HG02938 (cell line): Measurements from ENCODE around the gene RIMS1.

Source experiments
- ATAC-seq: cut with Tn5 transposase; IDR thresholded peaks from one replicate; pipeline ENCODE4 v1.9.1; 2021; ENCODE audit warnings: mild to moderate bottlenecking, moderate library complexity; ENCODE audit not compliant: unreplicated experiment

Gene RIMS1

GRCh38 chr6:72406517-72406916 is 520.2 kb downstream of the RIMS1 start:
- peak; percentile 68 for ATAC-seq

DNA sequence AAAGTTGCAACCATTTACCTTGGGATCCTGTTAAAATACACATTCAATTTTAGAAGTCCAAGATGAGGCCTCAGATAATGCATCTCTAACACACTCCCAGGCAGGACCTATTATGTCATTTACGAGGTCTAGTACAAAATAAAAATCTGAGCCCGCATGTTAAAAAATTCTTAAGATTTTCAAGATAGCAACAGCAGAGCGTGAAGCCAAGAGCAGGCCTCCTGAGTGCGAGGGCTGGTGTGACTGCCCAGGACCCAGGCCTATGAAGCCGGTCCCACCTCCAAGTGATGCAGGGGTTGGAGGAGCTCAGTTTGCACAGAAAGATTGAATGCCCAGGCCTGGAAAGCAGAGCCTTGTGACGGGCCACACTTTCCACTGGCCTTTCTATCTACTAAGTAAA is 524.4 kb downstream of the RIMS1 start:
- no peak for ATAC-seq

GRCh38 chr6:72411872-72412708 is 525.7 kb downstream of the RIMS1 start:
- ATAC-seq: peak; percentile 82

DNA sequence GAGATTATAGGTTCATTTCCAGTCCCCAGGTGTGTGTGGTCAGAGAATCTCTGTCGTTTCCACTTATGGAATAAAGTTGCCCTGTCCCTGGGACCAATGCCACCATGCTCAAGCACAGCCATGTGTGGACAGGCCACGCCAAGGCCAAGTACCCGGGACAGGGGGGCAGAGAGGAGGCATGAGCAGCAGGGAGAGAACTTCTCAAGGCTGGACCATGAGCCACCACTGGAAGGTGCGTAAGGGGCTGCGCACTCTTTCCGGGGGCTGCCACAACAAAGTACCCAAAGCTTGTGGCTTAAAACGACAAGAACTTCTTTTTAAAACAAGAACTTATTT is 526.3 kb downstream of the RIMS1 start:
- no peak for ATAC-seq

- ATAC-seq: no peak
Observed at GRCh38 chr6:72413884-72414283, 527.5 kb downstream of the RIMS1 start.

DNA sequence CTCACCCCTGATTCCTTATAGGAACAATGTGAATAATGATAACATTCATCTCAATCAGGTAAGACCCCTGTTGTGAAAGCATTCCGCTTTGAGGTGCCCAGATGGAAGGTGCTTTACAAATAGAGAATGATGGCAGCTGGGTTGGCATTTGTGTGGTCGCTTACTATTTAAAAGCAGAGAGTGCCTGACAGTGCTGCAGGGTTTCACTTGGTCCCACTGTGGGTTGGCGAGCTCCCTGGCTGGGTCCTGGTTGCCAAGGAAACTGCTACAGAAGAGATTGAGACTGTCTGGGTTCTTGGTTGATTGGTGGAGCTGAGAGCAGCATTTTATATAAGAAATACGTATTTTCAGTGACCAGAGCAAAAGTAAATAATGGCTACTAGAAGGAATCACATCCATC is 528.3 kb downstream of the RIMS1 start:
- no peak for ATAC-seq

GRCh38 chr6:72416744-72417465 is 530.6 kb downstream of the RIMS1 start:
- no peak for ATAC-seq

DNA sequence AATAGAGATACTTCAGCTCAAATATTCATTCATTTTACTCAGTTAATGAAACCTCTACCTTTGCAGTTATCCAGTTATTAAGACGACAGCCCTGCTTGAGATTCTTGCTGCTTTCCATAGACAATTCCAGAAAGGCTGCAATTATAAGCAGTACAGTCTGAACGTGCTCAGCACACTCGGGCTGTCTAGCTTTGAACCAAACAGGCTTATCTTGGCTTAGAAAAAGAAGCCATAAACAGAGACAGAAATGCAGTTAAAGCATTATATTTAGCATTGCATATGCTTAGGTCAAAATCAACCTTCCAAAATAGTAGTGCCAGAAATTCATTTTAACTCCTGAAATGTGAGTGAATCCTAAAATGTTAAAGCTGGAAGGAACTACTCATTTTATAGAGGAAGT is 531.4 kb downstream of the RIMS1 start:
- ATAC-seq: no peak

- ATAC-seq: no peak
Observed at GRCh38 chr6:72418495-72418894, 532.1 kb downstream of the RIMS1 start.

DNA sequence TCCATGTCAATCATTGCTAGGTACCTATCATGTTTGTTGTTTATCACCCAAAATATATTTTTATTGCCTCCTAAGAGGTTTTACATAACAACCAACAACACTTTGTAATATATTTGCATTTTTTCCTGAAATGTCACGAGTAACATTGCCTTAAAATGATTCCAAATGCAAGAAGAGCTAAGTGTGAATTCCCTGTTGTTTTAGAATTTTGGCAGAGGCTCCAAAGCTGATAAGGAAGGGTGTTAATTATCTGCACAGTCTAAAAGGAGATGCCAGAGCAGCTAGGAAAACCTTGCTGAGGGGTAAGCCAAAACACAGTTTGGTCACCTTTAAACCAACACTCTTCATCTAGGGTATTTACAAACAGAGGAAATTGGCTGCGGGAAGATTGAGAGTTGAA is 533.6 kb downstream of the RIMS1 start:
- no peak for ATAC-seq

GRCh38 chr6:72420409-72420808 is 534.1 kb downstream of the RIMS1 start:
- ATAC-seq: no peak

GRCh38 chr6:72421387-72421786 is 535.0 kb downstream of the RIMS1 start:
- no peak for ATAC-seq

DNA sequence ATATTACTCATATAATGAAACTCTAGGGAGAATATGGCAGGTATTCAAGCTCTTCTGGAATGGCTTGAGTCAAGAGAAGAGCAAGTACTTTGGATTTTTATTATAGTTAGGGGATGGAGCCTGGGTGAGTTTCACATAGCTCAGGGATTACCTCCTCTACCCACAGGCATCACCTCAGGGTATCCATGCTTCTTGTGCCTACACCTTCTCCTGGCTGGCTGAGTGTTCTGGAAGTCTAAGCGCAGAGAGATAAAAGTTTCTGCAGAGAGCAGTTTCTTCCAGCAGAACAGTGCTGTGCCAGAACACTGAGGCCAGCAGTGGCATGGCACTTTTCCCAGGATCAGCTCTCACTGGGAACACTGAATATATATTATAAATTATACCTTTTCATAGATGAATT is 535.8 kb downstream of the RIMS1 start:
- no peak for ATAC-seq

GRCh38 chr6:72424476-72424875 is 538.1 kb downstream of the RIMS1 start:
- no peak for ATAC-seq

GRCh38 chr6:72425003-72425681 is 538.8 kb downstream of the RIMS1 start:
- no peak for ATAC-seq

DNA sequence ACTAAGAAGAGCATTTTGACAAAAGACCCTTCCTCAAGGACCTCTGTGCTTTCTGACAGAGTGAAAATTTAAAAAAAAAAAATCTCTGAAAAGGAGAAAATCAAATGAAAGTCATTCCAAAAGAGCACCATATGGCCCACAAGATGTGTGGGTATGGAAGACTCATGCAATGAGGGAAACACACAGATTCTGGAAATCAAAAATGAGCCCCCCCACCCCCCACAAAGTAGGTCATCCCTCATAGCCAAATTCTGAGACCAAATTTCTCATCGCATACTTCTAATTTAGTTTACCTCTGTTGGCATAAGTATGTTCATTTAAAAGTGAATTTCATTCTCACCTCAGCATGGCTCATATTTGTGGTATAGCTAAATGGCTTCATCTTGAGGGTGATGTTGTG is 554.3 kb downstream of the RIMS1 start:
- no peak for ATAC-seq

- no peak for ATAC-seq
Observed at GRCh38 chr6:72446430-72446829, 560.1 kb downstream of the RIMS1 start.
